ENCODE results near the gene TMEM187. TPM values are rescaled to one million over a fixed set of nuclear protein-coding genes. Genes with fewer than 3 reads are reported as not detected.
"Not testable (repeated sequence)": the region's sequence is repeated elsewhere in the genome, so short reads cannot be mapped to it uniquely, and the experiment has no call there.

TMEM187 gene
- total and polyA plus RNA-seq, 12 donors: 3.4 to 13.2 (median 7.5) TPM

GRCh38 chrX:153993978-153994377, 21.4 kb downstream of the TMEM187 start:
- ATAC-seq (no peak), DNase-seq (no peak)
- Histone ChIP-seq H3K4me3 (no peak overlapping the region), H3K27ac (no peak overlapping the region), H3K27me3 (peaks cover 0 to 73% (median 0%) of the 10 kb centered on the region in 7 donors), H3K36me3 (no peaks in the 10 kb centered on the region), H3K9me3 (peaks cover 0 to 3% (median 0%) of the 10 kb centered on the region in 11 donors), H3K4me1 (no peaks in the 10 kb centered on the region)
- no peak for TF ChIP-seq CTCF (IDR thresholded peaks at IDR 0.05)
- WGBS, 2 donors: 85 to 88% methylated on average over 9 to 10 of the region's 10 CpGs
- intact Hi-C loops (cut with DNase I): no loop called here

GRCh38 chrX:153994398-153994797, 21.8 kb downstream of the TMEM187 start:
- H3K27ac ChIP-seq; H3K9me3 ChIP-seq; intact Hi-C loops (cut with DNase I); H3K4me1 ChIP-seq; ATAC-seq; DNase-seq; H3K4me3 ChIP-seq; H3K36me3 ChIP-seq: not testable (repeated sequence)
- WGBS, 2 donors: 86 to 88% methylated on average over 1 to 4 of the region's 5 CpGs
- peaks cover 0 to 75% (median 0%) of the 10 kb centered on the region in 7 donors for H3K27me3 ChIP-seq

DNA sequence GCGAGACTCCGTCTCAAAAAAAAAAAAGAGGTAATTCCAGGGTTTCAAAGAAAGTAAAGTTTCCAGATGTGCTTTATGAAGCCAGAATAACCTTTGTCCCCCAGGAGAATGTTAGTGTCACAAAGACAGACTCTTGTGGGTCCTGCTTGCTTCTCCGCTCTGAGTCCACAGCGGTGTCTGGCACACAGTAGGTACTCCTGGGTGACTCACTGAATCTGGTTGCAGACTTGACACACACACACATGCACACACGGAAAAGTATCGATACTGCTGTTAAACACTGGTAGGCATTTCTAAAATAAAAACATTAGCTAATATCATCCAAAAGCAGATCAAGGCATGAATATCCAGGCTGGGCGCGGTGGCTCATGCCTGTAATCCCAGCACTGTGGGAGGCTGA, 22.9 kb downstream of the TMEM187 start:
- Histone ChIP-seq H3K4me1 (peaks cover 0 to 7% (median 0%) of the 10 kb centered on the region in 9 donors), H3K9me3 (no peaks in the 10 kb centered on the region), H3K27ac (no peak overlapping the region), H3K36me3 (no peaks in the 10 kb centered on the region), H3K4me3 (no peak overlapping the region), H3K27me3 (peaks cover 0 to 75% (median 0%) of the 10 kb centered on the region in 7 donors)
- 96 to 97% methylated on average over 8 of the region's 8 CpGs for WGBS, 2 donors
- DNase-seq (no peak), ATAC-seq (no peak)
- intact Hi-C loops (cut with DNase I): no loop called here
- no peak for TF ChIP-seq CTCF (IDR thresholded peaks at IDR 0.05)

DNA sequence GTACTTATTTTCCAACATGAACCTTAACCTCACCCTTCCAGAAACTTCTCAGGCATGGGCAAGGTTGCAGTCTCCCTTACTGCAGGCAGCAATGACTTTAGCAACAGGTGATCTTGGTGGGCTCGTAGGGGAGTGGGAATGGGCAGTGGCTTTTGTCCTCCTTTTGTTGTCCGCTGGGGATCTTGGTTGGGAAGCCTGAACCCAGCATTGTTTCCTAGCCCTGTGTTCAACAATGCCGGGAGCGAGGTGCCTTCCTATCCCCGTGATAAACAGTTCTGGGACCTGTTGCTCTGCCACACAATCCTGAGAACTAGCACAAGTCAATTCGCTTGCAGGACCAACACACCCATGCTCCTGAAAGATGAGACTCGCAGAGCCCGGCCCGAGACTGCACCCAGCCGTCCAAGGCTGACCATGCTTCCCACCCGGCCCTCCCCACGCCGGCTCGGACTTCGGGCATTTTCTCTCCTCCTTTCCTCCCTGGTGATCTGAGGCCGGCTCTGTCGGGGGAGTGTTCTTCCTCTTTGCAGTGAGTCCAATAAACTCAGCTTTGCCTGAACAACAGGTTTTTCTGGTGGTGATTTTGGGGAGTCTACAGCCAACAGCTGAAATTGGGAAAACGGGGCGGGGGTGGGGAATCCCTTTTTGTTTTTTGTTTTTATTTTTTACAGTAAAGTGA, 26.9 kb downstream of the TMEM187 start:
- H3K27ac ChIP-seq: no peak overlapping the region
- peak overlapping the region in 2 of 10 donors; percentile 8 to 18 for H3K4me3 ChIP-seq
- H3K4me1 ChIP-seq: peaks cover 0 to 25% (median 0%) of the 10 kb centered on the region in 9 donors
- peaks cover 0 to 78% (median 0%) of the 10 kb centered on the region in 7 donors for H3K27me3 ChIP-seq
- WGBS, 2 donors: 45 to 50% methylated on average over 19 of the region's 19 CpGs
- no peak for DNase-seq
- intact Hi-C loops (cut with DNase I): no loop called here
- no peaks in the 10 kb centered on the region for H3K9me3 ChIP-seq
- TF ChIP-seq CTCF (IDR thresholded peaks at IDR 0.05): no peak
- no peaks in the 10 kb centered on the region for H3K36me3 ChIP-seq
- ATAC-seq: peak in 1 of 8 donors; percentile 49

- H3K4me1 ChIP-seq: peaks cover 0 to 25% (median 0%) of the 10 kb centered on the region in 9 donors
- DNase-seq: no peak
- TF ChIP-seq CTCF (IDR thresholded peaks at IDR 0.05): no peak
- H3K36me3 ChIP-seq: no peaks in the 10 kb centered on the region
- intact Hi-C loops (cut with DNase I): no loop called here
- H3K4me3 ChIP-seq: peak overlapping the region in 1 of 10 donors; percentile 8
- ATAC-seq: no peak
- peaks cover 0 to 80% (median 0%) of the 10 kb centered on the region in 7 donors for H3K27me3 ChIP-seq
- H3K27ac ChIP-seq: no peak overlapping the region
- 60 to 71% methylated on average over 5 of the region's 5 CpGs for WGBS, 2 donors
- no peaks in the 10 kb centered on the region for H3K9me3 ChIP-seq
Measured at GRCh38 chrX:154000051-154000450, 27.5 kb downstream of the TMEM187 start.
